Adrenal gland (tissue), 12 donors: ENCODE data around the gene MAN2A2. TPM values are rescaled to one million over a fixed set of nuclear protein-coding genes. Genes with fewer than 3 reads are reported as not detected.

Source experiments
- DNase-seq, 7 donors: peaks; one replicate each; pipeline ENCODE4 v3.0.0-alpha.2; 2019 to 2020
- H3K27ac ChIP-seq, 5 donors: fragments of 200-600 bp; sonication (generic) in 4 of 5; 1 replicate in 3 of 5; 2 replicates in 2 of 5; pipeline versions ENCODE4 v1.5.1 to v1.8.0; 2016 to 2020; ENCODE audit warnings: mild to moderate bottlenecking in 1 of 5
- H3K27me3 ChIP-seq: fragments of 200-600 bp; 2 replicates; pipeline ENCODE4 v1.8.0; 2021
- H3K36me3 ChIP-seq, 2 donors: fragments of 200-600 bp; replicated peaks in 1 of 2; 1 replicate in 1 of 2; 2 replicates in 1 of 2; pipeline versions ENCODE4 v1.5.1 to v1.8.0; 2018 to 2022
- H3K4me1 ChIP-seq, 2 donors: fragments of 200-600 bp; replicated peaks in 1 of 2; 1 replicate in 1 of 2; 2 replicates in 1 of 2; pipeline versions ENCODE4 v1.5.1 to v1.8.0; 2018 to 2021
- H3K4me3 ChIP-seq, 4 donors: fragments of 200-600 bp; sonication (generic) in 3 of 4; one replicate each; pipeline ENCODE4 v1.5.1; 2016 to 2018
- H3K9me3 ChIP-seq, 3 donors: fragments of 200-600 bp; sonication (generic) in 1 of 3; replicated peaks in 1 of 3; 1 replicate in 2 of 3; 2 replicates in 1 of 3; pipeline versions ENCODE4 v1.5.1 to v1.8.0; 2016 to 2021
- CTCF ChIP-seq, 6 experiments: fragments of 450-650 bp in 4 of 6; fragments of 200-600 bp in 2 of 6; sonication (generic) in 1 of 6; IDR thresholded peaks; 1 replicate in 5 of 6; 2 replicates in 1 of 6; pipeline versions ENCODE4 v1.5.1 to v1.8.0; 2016 to 2021; ENCODE audit warnings: antibody characterized with exemption in 6 of 6, mild to moderate bottlenecking in 2 of 6, moderate library complexity in 1 of 6
- POLR2A ChIP-seq, 2 donors: fragments of 450-650 bp; IDR thresholded peaks; one replicate each; pipeline ENCODE4 v1.6.1; 2017; ENCODE audit warnings: antibody characterized with exemption in 2 of 2, mild to moderate bottlenecking in 2 of 2, moderate library complexity in 1 of 2
- WGBS, 4 donors: extraction: QIAGEN DNeasy Blood & Tissue Kit in 2 of 4; methylation state at CpG; one replicate each; pipeline versions ENCODE4 v1.1.5 to v1.1.7; 2013 to 2017; 5-methylcytosine and 5-hydroxymethylcytosine counted together
- intact Hi-C, 2 donors: fragments of 100-400 bp; cut with DNase I; formaldehyde crosslinking; loops; one replicate each; pipeline versions ENCODE4 v1.14.1 to v1.15.0; 2022 to 2023
- polyA plus RNA-seq, 3 donors: library from polyadenylated mRNA; stranded (reverse); fragments of 200-250 nt in 2 of 3; fragments of 350-450 nt in 1 of 3; fragmentation: Illumina TruSeq in 1 of 3; extraction: RNeasy Lipid Tissue Mini Kit (QIAGEN cat#74804) in 1 of 3; gene quantifications; one replicate each; pipeline ENCODE4 v1.2.3, GENCODE V29; 2013 to 2014
- total RNA-seq, 9 donors: library from RNA; depleted of rRNA in 4 of 9; stranded (reverse); fragments of >200 nt in 4 of 9; fragments of 120-200 nt in 1 of 9; fragmentation: NEBNext Ultra II Directional in 1 of 9; extraction: Animal tissue kit (Norgen Biotek cat#: 25700) in 1 of 9; gene quantifications; one replicate each; pipeline versions ENCODE4 v1.1.0 to v1.2.4, GENCODE V29; 2013 to 2023
- donor health status: healthy with polysubstance abuse.
- donor health status: Bipolar disorder and iron deficiency.
- donor health status: DM: yes; HTN: yes; CAD: no.
- donor health status: DM: no; HTN: no; CAD: no.
- donor health status: DM: no; HTN: no; CAD: no.
- donor health status: DM: yes; HTN: yes; CAD: no.

MAN2A2 gene
- total and polyA plus RNA-seq, 12 donors, result 13.3 to 94.6 (median 64.6) TPM

DNA sequence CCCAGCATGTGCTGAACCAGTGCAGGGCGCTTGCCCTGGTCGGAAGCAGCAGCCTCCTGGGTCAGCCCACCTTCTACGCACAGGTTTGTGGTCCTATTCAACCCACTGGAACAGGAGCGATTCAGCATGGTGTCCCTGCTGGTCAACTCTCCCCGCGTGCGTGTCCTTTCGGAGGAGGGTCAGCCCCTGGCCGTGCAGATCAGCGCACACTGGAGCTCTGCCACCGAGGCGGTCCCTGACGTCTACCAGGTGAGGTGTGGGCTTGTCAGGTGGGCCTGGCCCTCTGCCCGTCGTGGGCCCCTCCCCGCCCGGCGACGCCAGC is 8.2 kb downstream of the MAN2A2 start:
- 92 to 95% (median 93%) methylated on average over 12 to 19 of the region's 19 CpGs for WGBS, 4 donors
- peaks cover 0 to 95% of the 10 kb centered on the region in 2 donors for H3K36me3 ChIP-seq
- peaks cover 14 to 15% of the 10 kb centered on the region in 2 donors for H3K4me1 ChIP-seq
- H3K27ac ChIP-seq, result no peak overlapping the region
- H3K4me3 ChIP-seq, result no peak overlapping the region
- no peak for TF ChIP-seq POLR2A (IDR thresholded peaks at IDR 0.05)
- TF ChIP-seq CTCF (IDR thresholded peaks at IDR 0.05), result no peak
- no peaks in the 10 kb centered on the region for H3K9me3 ChIP-seq
- H3K27me3 ChIP-seq, result no peaks in the 10 kb centered on the region
- DNase-seq, result no peak
- intact Hi-C loops, result no loop called here

GRCh38 chr15:90911906-90912769 is 9.0 kb downstream of the MAN2A2 start:
- no peak overlapping the region for H3K4me3 ChIP-seq
- no peaks in the 10 kb centered on the region for H3K27me3 ChIP-seq
- no peak for DNase-seq
- H3K9me3 ChIP-seq, result no peaks in the 10 kb centered on the region
- no peak overlapping the region for H3K27ac ChIP-seq
- intact Hi-C loops, result no loop called here
- peaks cover 16 to 20% of the 10 kb centered on the region in 2 donors for H3K4me1 ChIP-seq
- TF ChIP-seq CTCF (IDR thresholded peaks at IDR 0.05) (no peak), POLR2A (IDR thresholded peaks at IDR 0.05) (no peak)
- WGBS, 4 donors, result 89 to 93% (median 91%) methylated on average over 19 to 30 of the region's 30 CpGs
- H3K36me3 ChIP-seq, result peaks cover 0 to 95% of the 10 kb centered on the region in 2 donors

GRCh38 chr15:90912770-90913075 is 9.6 kb downstream of the MAN2A2 start:
- peaks cover 16 to 20% of the 10 kb centered on the region in 2 donors for H3K4me1 ChIP-seq
- no peaks in the 10 kb centered on the region for H3K9me3 ChIP-seq
- no peak for TF ChIP-seq CTCF (IDR thresholded peaks at IDR 0.05)
- TF ChIP-seq POLR2A (IDR thresholded peaks at IDR 0.05), result no peak
- no peak for DNase-seq
- 93 to 97% (median 96%) methylated on average over 7 of the region's 7 CpGs for WGBS, 4 donors
- no peak overlapping the region for H3K4me3 ChIP-seq
- no peaks in the 10 kb centered on the region for H3K27me3 ChIP-seq
- intact Hi-C loops, result no loop called here
- H3K27ac ChIP-seq, result no peak overlapping the region
- peaks cover 0 to 95% of the 10 kb centered on the region in 2 donors for H3K36me3 ChIP-seq

DNA sequence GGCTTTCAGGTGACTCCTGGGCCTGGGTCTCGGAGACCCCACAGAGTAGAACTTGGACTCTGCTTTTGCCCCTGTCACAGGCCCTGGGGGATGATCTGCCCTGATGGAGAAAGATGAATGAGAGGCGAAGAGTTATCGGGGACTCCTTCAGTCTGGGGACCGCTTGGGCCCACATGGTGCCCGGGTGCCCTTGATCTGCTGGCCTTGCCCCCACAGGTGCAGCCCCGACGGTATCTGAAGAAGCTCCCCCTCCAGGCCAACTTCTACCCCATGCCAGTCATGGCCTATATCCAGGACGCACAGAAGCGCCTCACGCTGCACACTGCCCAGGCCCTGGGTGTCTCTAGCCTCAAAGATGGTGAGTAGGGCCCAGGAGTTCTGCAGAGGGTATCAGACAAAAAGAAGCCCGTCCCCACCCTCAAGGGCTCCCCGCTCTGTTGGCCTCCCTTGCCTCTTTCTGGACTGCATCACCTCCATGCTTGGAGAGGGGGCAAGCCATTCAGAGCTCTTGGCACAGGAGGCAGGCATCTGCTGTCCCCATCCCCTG is 10.4 kb downstream of the MAN2A2 start:
- no peak overlapping the region for H3K4me3 ChIP-seq
- H3K27me3 ChIP-seq, result no peaks in the 10 kb centered on the region
- no peak for TF ChIP-seq CTCF (IDR thresholded peaks at IDR 0.05)
- no peak for TF ChIP-seq POLR2A (IDR thresholded peaks at IDR 0.05)
- no peak for DNase-seq
- H3K36me3 ChIP-seq, result peaks cover 0 to 95% of the 10 kb centered on the region in 2 donors
- H3K27ac ChIP-seq, result no peak overlapping the region
- no peaks in the 10 kb centered on the region for H3K9me3 ChIP-seq
- 87 to 90% (median 90%) methylated on average over 7 to 12 of the region's 12 CpGs for WGBS, 4 donors
- peaks cover 16 to 20% of the 10 kb centered on the region in 2 donors for H3K4me1 ChIP-seq
- intact Hi-C loops, result no loop called here
